Measurements from ENCODE around the gene PLA2G4E.

DNA sequence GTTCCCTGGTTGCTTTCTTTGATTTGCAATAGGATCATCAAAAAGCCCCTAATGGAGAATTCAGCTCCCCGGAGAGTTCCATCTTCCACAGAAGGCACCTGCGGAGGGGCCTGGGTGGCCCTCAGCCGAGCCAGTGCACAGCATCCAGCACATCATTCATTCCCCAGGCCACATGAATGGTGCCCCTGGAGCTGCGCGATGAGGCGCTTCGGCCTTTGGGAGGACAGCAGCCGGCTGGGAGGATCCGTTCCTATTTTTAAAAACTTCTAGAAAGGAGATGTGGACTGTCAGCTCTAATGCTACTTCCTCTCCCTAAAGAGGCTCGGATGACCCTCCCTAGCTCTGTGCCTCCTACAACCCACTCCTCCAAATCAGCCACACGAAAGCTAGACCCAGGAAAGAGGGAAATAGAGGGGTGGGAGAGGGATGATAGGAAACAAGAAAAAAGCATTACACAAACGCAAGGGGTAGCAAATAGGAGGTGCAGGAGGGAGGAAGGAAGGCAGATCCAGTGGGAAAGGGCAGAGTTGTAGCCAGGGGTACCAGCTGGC, 68.8 kb downstream of the PLA2G4E start:
- TF ChIP-seq, protein P1, sequence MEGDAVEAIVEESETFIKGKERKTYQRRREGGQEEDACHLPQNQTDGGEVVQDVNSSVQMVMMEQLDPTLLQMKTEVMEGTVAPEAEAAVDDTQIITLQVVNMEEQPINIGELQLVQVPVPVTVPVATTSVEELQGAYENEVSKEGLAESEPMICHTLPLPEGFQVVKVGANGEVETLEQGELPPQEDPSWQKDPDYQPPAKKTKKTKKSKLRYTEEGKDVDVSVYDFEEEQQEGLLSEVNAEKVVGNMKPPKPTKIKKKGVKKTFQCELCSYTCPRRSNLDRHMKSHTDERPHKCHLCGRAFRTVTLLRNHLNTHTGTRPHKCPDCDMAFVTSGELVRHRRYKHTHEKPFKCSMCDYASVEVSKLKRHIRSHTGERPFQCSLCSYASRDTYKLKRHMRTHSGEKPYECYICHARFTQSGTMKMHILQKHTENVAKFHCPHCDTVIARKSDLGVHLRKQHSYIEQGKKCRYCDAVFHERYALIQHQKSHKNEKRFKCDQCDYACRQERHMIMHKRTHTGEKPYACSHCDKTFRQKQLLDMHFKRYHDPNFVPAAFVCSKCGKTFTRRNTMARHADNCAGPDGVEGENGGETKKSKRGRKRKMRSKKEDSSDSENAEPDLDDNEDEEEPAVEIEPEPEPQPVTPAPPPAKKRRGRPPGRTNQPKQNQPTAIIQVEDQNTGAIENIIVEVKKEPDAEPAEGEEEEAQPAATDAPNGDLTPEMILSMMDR (conservative IDR thresholded peaks at IDR 0.05) = no peak
- no peak for TF ChIP-seq EZH2 (IDR thresholded peaks at IDR 0.05; ENCODE audit: low read depth)

All from PC-9 (cell line).